B cell (primary cell): ENCODE measurements around the gene RIOK2. TPM values are rescaled to one million over a fixed set of nuclear protein-coding genes. Genes with fewer than 3 reads are reported as not detected.

ENCODE experiments used
- ATAC-seq: fragments of 200-7000 bp; cut with Tn5 transposase; one replicate; pipeline ENCODE4 v1.10.0; 2021; ENCODE audit warnings: low read depth, mild to moderate bottlenecking, moderate number of reproducible peaks, moderate library complexity
- CTCF ChIA-PET: fragments of 350-600 bp; sonication (Branson Sonifier 250); formaldehyde crosslinking; loops from one replicate; lab custom pipeline; 2021; ENCODE audit warnings: antibody characterized with exemption, inconsistent platforms; lab: Charles Lee
- POLR2A ChIA-PET: fragments of 350-600 bp; sonication (Branson Sonifier 250); formaldehyde crosslinking; loops from one replicate; lab custom pipeline; 2021; ENCODE audit warnings: antibody characterized with exemption; lab: Charles Lee
- DNase-seq: peaks from one replicate; pipeline ENCODE4 v3.0.0; 2013
- H2AFZ ChIP-seq: 2 replicates; pipeline ENCODE4 v1.6.1; 2012; ENCODE audit warnings: mild to moderate bottlenecking, low read depth, low read length; ENCODE audit not compliant: insufficient read depth, poor library complexity, severe bottlenecking
- H3K27ac ChIP-seq, 2 donors: 1 replicate in 1 of 2; 2 replicates in 1 of 2; pipeline ENCODE4 v1.5.1; 2012 to 2013; ENCODE audit warnings: low read length in 2 of 2, mild to moderate bottlenecking in 2 of 2, moderate library complexity in 1 of 2
- H3K27me3 ChIP-seq, 4 experiments: fragments of 200-600 bp in 1 of 4; sonication (generic) in 1 of 4; replicated peaks in 1 of 4; 1 replicate in 2 of 4; 2 replicates in 2 of 4; pipeline versions ENCODE4 v1.6.1 to v1.7.0; 2013 to 2016; ENCODE audit warnings: low read length in 3 of 4, mild to moderate bottlenecking in 2 of 4, mixed read lengths in 1 of 4, moderate library complexity in 1 of 4; ENCODE audit not compliant: insufficient read depth in 4 of 4, control insufficient read depth in 3 of 4; ENCODE audit errors: control extremely low read depth in 1 of 4
- H3K36me3 ChIP-seq, 2 experiments: replicated peaks in 1 of 2; 1 replicate in 1 of 2; 2 replicates in 1 of 2; pipeline versions ENCODE4 v1.6.1 to v1.7.1; 2013; ENCODE audit warnings: low read length in 1 of 2; ENCODE audit not compliant: insufficient read depth in 2 of 2, control insufficient read depth in 1 of 2; ENCODE audit errors: control extremely low read depth in 1 of 2, extremely low read depth in 1 of 2
- H3K4me1 ChIP-seq, 2 donors: fragments of 200-600 bp in 1 of 2; sonication (generic) in 1 of 2; 1 replicate in 1 of 2; 2 replicates in 1 of 2; pipeline versions ENCODE4 v1.5.1 to v1.6.1; 2013 to 2017; ENCODE audit warnings: low read length in 2 of 2; ENCODE audit not compliant: control insufficient read depth in 2 of 2, insufficient read depth in 2 of 2
- H3K4me2 ChIP-seq: replicated peaks from 2 replicates; pipeline ENCODE3; 2012; ENCODE audit warnings: mild to moderate bottlenecking, low read depth, low read length; ENCODE audit not compliant: poor library complexity, severe bottlenecking
- H3K4me3 ChIP-seq, 5 experiments: fragments of 200-600 bp in 1 of 5; sonication (generic) in 1 of 5; 1 replicate in 3 of 5; 2 replicates in 2 of 5; pipeline versions ENCODE4 v1.5.1 to v1.7.0; 2011 to 2016; ENCODE audit warnings: low read length in 4 of 5, mild to moderate bottlenecking in 4 of 5, low read depth in 2 of 5, control low read depth in 1 of 5, moderate library complexity in 1 of 5; ENCODE audit not compliant: insufficient read depth in 1 of 5; ENCODE audit errors: control extremely low read depth in 1 of 5, extremely low read depth in 1 of 5
- H3K79me2 ChIP-seq: fragments of 200-600 bp; sonication (generic); one replicate; pipeline ENCODE4 v1.6.0; 2016; ENCODE audit warnings: low read length; ENCODE audit not compliant: control insufficient read depth, insufficient read depth
- H3K9ac ChIP-seq: fragments of 200-600 bp; sonication (generic); 2 replicates; pipeline ENCODE4 v1.6.1; 2017; ENCODE audit warnings: mild to moderate bottlenecking, low read length, moderate library complexity
- H3K9me3 ChIP-seq, 3 donors: one replicate each; pipeline versions ENCODE4 v1.6.1 to v1.7.1; 2013; ENCODE audit warnings: low read length in 2 of 3; ENCODE audit not compliant: control insufficient read depth in 2 of 3, insufficient read depth in 1 of 3; ENCODE audit errors: control extremely low read depth in 1 of 3
- H4K20me1 ChIP-seq: 2 replicates; pipeline ENCODE4 v1.6.0; 2012; ENCODE audit warnings: mild to moderate bottlenecking, low read length; ENCODE audit not compliant: insufficient read depth, control insufficient read depth, poor library complexity, severe bottlenecking
- H3K27ac Mint-ChIP-seq: one replicate; pipeline ENCODE4 v1.8.0; 2021; ENCODE audit warnings: mixed read lengths
- H3K27me3 Mint-ChIP-seq: one replicate; pipeline ENCODE4 v1.8.0; 2021; ENCODE audit warnings: mixed read lengths
- H3K4me1 Mint-ChIP-seq: one replicate; pipeline ENCODE4 v1.8.0; 2021; ENCODE audit warnings: mixed read lengths
- H3K4me3 Mint-ChIP-seq: one replicate; pipeline ENCODE4 v1.8.0; 2021; ENCODE audit warnings: mixed read lengths
- H3K9me3 Mint-ChIP-seq: one replicate; pipeline ENCODE4 v1.8.0; 2022; ENCODE audit warnings: mixed read lengths; ENCODE audit not compliant: insufficient read depth
- CTCF ChIP-seq: fragments of 200-600 bp; IDR thresholded peaks from one replicate; pipeline ENCODE4 v1.8.0; 2022; ENCODE audit warnings: antibody characterized with exemption, mild to moderate bottlenecking
- EZH2 ChIP-seq: IDR thresholded peaks from 2 replicates; pipeline ENCODE4 v1.6.1; 2012; ENCODE audit warnings: borderline replicate concordance, low read depth, mild to moderate bottlenecking, moderate library complexity, low read length; ENCODE audit not compliant: insufficient read depth, poor library complexity, severe bottlenecking
- WGBS: methylation state at CpG from one replicate; pipeline ENCODE4 v1.1.5; 2013; ENCODE audit warnings: missing lambda C conversion rate; ENCODE audit not compliant: insufficient coverage; 5-methylcytosine and 5-hydroxymethylcytosine counted together
- intact Hi-C: fragments of 100-400 bp; cut with micrococcal nuclease; formaldehyde crosslinking; loops from one replicate; pipeline ENCODE4 v1.10.0; 2022
- polyA plus RNA-seq: library from polyadenylated mRNA; depleted of rRNA; stranded (reverse); fragments of >200 nt; gene quantifications from 2 replicates; pipeline ENCODE4 v1.2.3, GENCODE V29; 2012
- total RNA-seq, 2 donors: library from RNA; stranded (reverse); fragments of 120-200 nt in 1 of 2; gene quantifications; 1 replicate in 1 of 2; 2 replicates in 1 of 2; pipeline versions ENCODE4 v1.2.3 to v1.2.4, GENCODE V29; 2013 to 2022

Gene RIOK2
- total and polyA plus RNA-seq, 2 donors (not counting 1 experiment from before 2014, with no cell fraction given), result 3.5 to 37.2 TPM

DNA sequence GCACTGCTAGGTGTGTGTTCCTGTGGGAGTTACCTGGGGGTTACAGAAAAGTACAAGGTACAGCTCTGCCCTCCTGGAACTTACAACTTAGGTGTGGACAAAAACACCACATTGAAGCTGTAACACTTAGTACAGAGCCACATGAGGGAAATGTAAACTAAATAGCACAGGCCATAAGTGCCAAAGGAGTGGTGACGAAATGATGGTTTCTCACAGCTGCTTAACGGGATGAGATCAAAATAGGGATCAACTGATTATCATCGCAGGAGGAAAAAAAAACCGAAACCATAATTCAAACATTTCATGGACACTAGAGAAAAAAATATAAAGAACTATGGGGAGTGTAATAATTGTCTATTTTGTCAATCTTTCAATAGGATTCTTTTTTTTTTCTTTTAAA lies 46.6 kb downstream of the RIOK2 start:
- Histone ChIP-seq H4K20me1 (peaks cover 5% of the 10 kb centered on the region), H3K9me3 (no peaks in the 10 kb centered on the region), H3K36me3 (no peaks in the 10 kb centered on the region), H3K27me3 (no peaks in the 10 kb centered on the region), H3K79me2 (no peaks in the 10 kb centered on the region), H3K27ac (no peak overlapping the region), H3K4me3 (no peak overlapping the region), H3K4me1 (no peaks in the 10 kb centered on the region), H2AFZ (no peak overlapping the region), H3K9ac (no peak overlapping the region), H3K4me2 (no peak overlapping the region)
- peaks cover 5% of the 10 kb centered on the region for H3K4me1 Mint-ChIP-seq
- DNase-seq (no peak), ATAC-seq (no peak)
- no peak for TF ChIP-seq EZH2
- no peak for TF ChIP-seq CTCF
- WGBS, result no CpG with 5 or more reads among the region's 4 CpGs
- POLR2A ChIA-PET, result no interaction called here
- no peaks in the 10 kb centered on the region for H3K9me3 Mint-ChIP-seq
- intact Hi-C loops, result no loop called here
- CTCF ChIA-PET, result no interaction called here
- no peak overlapping the region for H3K4me3 Mint-ChIP-seq
- H3K27ac Mint-ChIP-seq, result no peak overlapping the region
- H3K27me3 Mint-ChIP-seq, result no peaks in the 10 kb centered on the region

DNA sequence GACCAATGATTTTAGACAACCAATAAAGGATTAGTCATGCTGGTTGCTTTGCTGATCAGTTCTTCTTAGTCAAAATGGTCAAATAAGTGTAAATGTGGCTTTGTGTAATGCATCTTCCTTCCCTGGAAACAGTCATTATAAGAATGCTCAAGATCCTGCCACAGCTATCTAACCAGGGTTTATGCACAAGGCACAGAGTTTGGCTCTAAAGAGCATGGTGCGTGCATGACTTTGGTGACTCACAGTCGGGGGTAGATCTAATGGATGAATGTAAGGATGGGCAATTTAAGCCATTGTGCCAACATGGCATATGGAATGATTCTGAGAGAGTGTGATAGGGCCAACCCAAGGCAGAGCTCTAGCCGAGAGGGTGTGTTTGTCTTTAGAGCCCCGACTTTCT lies 47.2 kb downstream of the RIOK2 start:
- TF ChIP-seq EZH2, result no peak
- no peak for TF ChIP-seq CTCF
- no peaks in the 10 kb centered on the region for H3K36me3 ChIP-seq
- no peak overlapping the region for H3K27ac ChIP-seq
- H3K4me3 ChIP-seq, result no peak overlapping the region
- ChIA-PET CTCF (no interaction called here), POLR2A (no interaction called here)
- H3K4me2 ChIP-seq, result no peak overlapping the region
- H3K27ac Mint-ChIP-seq, result no peak overlapping the region
- H3K4me1 Mint-ChIP-seq, result peaks cover 5% of the 10 kb centered on the region
- H4K20me1 ChIP-seq, result peaks cover 5% of the 10 kb centered on the region
- H3K9ac ChIP-seq, result no peak overlapping the region
- H3K27me3 Mint-ChIP-seq, result no peaks in the 10 kb centered on the region
- H3K4me1 ChIP-seq, result no peaks in the 10 kb centered on the region
- no peak for DNase-seq
- H3K4me3 Mint-ChIP-seq, result no peak overlapping the region
- no peak overlapping the region for H2AFZ ChIP-seq
- no peaks in the 10 kb centered on the region for H3K9me3 Mint-ChIP-seq
- WGBS, result 80% methylated on average over 1 of the region's 4 CpGs
- H3K27me3 ChIP-seq, result no peaks in the 10 kb centered on the region
- intact Hi-C loops, result no loop called here
- no peaks in the 10 kb centered on the region for H3K79me2 ChIP-seq
- no peaks in the 10 kb centered on the region for H3K9me3 ChIP-seq
- ATAC-seq, result no peak
